ENCODE data around the gene FAM222B. TPM values are rescaled to one million over a fixed set of nuclear protein-coding genes. Genes with fewer than 3 reads are reported as not detected.

Gene FAM222B
- total and polyA plus RNA-seq, 7 donors = 5.0 to 16.2 (median 11.9) TPM

DNA sequence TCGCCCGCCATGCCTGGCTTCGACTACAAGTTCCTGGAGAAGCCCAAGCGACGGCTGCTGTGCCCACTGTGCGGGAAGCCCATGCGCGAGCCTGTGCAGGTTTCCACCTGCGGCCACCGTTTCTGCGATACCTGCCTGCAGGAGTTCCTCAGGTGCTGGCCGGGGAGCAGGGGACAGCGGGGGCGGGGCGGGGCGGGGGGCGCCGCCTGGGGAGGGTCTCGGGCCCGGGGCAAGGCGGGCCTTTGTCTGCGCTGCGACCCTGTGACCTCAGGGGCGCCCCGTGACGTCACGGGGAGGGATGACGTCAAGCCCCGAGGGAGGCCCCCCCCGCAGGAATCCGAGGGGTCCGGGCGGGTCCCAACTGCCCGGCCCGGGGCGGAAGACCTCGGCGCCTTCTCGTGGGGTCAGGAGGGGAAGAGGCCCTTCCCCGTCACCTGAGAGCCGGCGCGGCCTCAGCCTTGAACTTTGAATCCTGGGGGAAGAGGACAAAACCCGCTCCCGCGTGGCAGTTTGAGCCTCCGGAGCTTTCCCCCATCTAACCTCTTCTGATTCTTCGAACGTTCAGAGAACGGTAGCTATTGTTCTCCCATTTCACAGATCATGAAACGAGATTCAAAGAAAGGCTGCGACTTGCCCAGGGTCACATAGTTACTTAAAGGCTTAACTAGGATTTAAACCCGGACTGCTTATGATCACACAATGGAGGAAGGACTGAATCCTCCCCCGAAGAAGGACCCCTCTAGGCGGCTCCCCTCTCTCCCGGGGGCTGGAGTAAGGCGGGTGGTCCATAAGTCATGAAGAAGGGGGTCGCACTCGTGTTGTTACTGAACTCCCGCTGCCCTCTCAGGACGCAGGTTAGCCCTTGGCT, 98.3 kb downstream of the FAM222B start:
- peaks cover 0 to 42% (median 41%) of the 10 kb centered on the region in 4 donors for H3K4me1 ChIP-seq
- 0 to 1% methylated on average over 61 of the region's 61 CpGs for WGBS, 2 donors
- DNase-seq = peak; percentile 74
- peak overlapping the region; percentile 84 to 91 (median 89) for H3K27ac ChIP-seq
- TF ChIP-seq, protein P1, sequence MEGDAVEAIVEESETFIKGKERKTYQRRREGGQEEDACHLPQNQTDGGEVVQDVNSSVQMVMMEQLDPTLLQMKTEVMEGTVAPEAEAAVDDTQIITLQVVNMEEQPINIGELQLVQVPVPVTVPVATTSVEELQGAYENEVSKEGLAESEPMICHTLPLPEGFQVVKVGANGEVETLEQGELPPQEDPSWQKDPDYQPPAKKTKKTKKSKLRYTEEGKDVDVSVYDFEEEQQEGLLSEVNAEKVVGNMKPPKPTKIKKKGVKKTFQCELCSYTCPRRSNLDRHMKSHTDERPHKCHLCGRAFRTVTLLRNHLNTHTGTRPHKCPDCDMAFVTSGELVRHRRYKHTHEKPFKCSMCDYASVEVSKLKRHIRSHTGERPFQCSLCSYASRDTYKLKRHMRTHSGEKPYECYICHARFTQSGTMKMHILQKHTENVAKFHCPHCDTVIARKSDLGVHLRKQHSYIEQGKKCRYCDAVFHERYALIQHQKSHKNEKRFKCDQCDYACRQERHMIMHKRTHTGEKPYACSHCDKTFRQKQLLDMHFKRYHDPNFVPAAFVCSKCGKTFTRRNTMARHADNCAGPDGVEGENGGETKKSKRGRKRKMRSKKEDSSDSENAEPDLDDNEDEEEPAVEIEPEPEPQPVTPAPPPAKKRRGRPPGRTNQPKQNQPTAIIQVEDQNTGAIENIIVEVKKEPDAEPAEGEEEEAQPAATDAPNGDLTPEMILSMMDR (IDR thresholded peaks at IDR 0.05) = no peak
- TF ChIP-seq POLR2AphosphoS5 (IDR thresholded peaks at IDR 0.05) = peak in 2 of 4 donors; percentile 60 to 62
- H3K9me3 ChIP-seq = no peaks in the 10 kb centered on the region
- H3K36me3 ChIP-seq = peaks cover 0 to 9% (median 4%) of the 10 kb centered on the region in 4 donors
- H3K27me3 ChIP-seq = no peaks in the 10 kb centered on the region
- intact Hi-C loops (cut with DNase I) = no loop called here
- H3K4me3 ChIP-seq = peak overlapping the region; percentile 64 to 78 (median 72)

DNA sequence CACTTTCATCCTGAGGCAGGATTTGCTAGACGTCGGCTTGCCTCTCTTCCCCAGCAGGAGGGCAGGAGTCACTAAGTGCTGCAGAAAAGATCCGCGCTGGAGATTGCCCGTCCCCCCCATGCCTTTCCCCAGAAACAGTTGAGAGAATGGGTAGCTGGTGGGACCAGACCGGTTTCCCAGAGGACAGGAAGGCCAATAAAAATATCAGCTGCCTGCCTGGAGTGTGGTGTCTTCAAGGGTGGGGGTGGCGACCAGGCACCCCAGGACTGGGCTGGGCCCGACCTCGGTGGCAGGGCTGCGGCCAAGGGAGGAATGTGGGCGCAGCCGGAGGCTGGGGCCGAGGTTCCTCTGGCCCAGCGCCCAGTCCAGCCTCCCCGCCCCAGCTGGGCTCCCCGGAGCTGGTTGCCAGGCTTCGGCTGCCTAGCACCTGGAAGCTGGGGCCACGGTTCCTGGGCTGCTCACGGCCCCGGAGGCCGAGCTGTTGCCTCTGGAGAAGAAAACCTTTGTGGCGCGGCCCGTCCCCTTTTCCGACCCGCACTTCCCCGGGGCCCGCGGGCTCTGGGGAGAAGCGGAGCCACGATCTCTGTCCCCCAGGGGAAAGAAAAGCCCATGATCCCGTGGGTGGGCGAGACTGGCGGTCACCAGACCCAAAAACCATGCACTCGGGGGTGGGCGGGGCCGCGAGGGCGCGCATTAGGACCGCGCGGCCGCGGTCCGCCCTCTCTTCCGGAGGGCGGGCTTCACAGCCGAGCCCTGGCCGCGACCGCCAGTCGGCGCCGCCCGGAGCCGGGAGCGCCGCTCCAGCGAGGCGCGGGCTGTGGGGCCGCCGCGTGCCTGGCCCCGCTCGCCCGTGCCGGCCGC, 99.1 kb downstream of the FAM222B start, which contains the start of gene TRAF4:
Gene TRAF4 (plus strand): TSS at position 769 of the 861 bp plus-strand sequence. CDS start 102 bp downstream, outside the sequence.
- H3K27me3 ChIP-seq = no peaks in the 10 kb centered on the region

DNA sequence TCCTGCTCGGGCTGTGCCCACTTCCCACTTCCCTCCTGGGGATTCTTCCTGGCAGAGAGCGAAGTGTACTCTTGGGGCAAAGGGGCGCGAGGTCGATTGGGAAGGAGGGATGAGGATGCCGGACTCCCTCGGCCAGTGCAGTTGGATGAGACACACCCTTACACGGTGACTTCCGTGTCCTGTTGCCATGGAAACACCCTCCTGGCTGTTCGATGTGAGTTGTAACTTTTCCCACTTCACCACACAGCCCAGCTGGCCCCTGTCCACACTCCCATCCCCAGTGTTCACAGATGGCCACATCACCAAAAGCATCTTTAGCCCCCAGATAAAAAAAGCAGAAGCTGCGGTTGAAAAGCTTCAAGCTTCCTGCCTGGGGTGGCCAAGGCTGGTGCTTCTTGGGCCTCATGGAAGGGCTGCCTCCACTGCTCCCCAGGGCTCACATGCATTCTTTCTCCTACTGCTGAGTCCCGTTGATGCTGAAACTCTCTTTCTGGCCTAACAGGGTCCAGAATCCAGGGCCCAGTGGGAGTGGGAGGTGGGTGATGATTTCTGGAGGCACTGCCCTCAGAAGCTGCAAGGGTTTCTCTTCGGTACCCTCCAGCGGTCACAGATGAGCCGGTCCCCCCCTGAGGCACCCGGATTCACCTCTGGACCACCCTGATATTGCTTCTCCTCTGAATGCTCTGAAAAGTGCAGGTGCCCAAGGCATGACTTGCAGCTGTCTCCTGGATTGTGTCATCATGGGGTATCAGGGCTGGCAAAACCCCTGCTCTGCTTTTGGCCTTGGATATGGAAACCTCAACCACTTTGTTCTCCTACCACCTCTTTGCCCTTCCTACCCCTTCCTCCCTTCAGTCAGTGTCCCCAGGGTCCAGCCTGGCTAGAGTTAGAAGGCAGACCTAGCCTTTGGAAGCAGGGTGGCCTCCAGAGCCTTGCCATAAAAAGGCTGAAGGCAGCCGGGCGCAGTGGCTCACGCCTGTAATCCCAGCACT, 100.9 kb downstream of the FAM222B start:
- WGBS, 2 donors = 54 to 58% methylated on average over 19 of the region's 19 CpGs
- intact Hi-C loops (cut with DNase I) = no loop called here

More for the DNA sequence above, 99.1 kb downstream of the FAM222B start, which contains the start of gene TRAF4:
- H3K9me3 ChIP-seq = no peaks in the 10 kb centered on the region
- intact Hi-C loops (cut with DNase I) = loop anchor here (1.0 kb wide), 1 partner anchor 14 kb away; no protein-coding TSS in a partner anchor
- H3K4me3 ChIP-seq = peak within 1 kb of the TSS; percentile 64 to 78 (median 72)
- peak within 1 kb of the TSS; percentile 84 to 91 (median 89) for H3K27ac ChIP-seq
- peak; percentile 86 for DNase-seq
- TF ChIP-seq, protein P1 (IDR thresholded peaks at IDR 0.05) = no peak
- peak in 1 of 4 donors; percentile 8 for TF ChIP-seq POLR2AphosphoS5 (IDR thresholded peaks at IDR 0.05)
- TF ChIP-seq POLR2A (IDR thresholded peaks at IDR 0.05) = peak in 1 of 2 donors; percentile 20
- WGBS, 2 donors = 1 to 2% methylated on average over 70 of the region's 70 CpGs
- peaks cover 0 to 8% (median 2%) of the 10 kb centered on the region in 4 donors for H3K36me3 ChIP-seq
- H3K4me1 ChIP-seq = peaks cover 0 to 42% (median 41%) of the 10 kb centered on the region in 4 donors

More for the DNA sequence above, 100.9 kb downstream of the FAM222B start:
- Histone ChIP-seq H3K4me1 (peaks cover 0 to 40% (median 36%) of the 10 kb centered on the region in 4 donors), H3K27me3 (no peaks in the 10 kb centered on the region), H3K4me3 (no peak overlapping the region), H3K27ac (no peak overlapping the region), H3K36me3 (no peaks in the 10 kb centered on the region), H3K9me3 (no peaks in the 10 kb centered on the region)
- DNase-seq = no peak
- TF ChIP-seq EP300 (IDR thresholded peaks at IDR 0.05) (no peak), POLR2A (IDR thresholded peaks at IDR 0.05) (no peak), POLR2AphosphoS5 (IDR thresholded peaks at IDR 0.05) (no peak)
- TF ChIP-seq, protein P1 (IDR thresholded peaks at IDR 0.05) = no peak
